ENCODE data around the gene PACS1. TPM values are rescaled to one million over a fixed set of nuclear protein-coding genes. Genes with fewer than 3 reads are reported as not detected.

The PACS1 gene
- total and polyA plus RNA-seq, 2 donors (not counting 1 experiment from before 2014, with no cell fraction given) = 131 to 303 TPM

DNA sequence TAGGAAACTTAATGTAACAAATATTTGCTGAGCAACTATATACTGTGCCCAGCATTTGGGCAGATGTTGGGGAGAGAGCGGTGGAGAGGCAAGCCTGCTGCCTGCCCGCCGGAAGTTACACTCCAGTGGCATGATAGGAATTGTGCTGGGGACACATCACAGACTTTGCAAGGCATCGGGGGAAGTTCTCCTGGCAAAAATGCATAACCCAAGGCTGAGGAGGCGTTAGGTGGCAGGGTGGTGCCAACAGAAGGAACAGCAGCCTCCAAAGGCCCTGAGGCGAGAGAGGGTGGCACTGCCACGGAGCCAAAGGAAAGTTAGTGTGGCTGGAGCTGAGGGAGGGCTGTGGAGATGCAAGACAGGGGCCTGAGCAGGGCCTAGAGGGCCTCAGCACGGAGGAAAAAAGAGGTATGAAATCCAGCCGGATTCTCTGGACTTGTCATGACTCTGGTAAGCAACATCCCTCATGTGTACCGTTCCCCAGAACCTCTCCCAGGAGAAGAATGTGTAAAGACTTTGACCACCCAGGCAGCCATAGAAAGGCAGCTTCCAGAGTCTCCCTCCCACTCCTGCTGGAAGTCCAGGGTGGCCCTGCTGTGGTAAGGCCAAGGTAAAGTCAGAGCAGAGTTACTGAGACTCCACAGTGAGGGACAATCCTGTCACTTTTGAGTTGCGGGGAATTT is 122.2 kb downstream of the PACS1 start:
- Mint-ChIP-seq H3K27me3 (no peaks in the 10 kb centered on the region), H3K9me3 (ENCODE audit: insufficient read depth) (no peaks in the 10 kb centered on the region), H3K4me3 (no peak overlapping the region), H3K4me1 (peaks cover 16% of the 10 kb centered on the region), H3K27ac (no peak overlapping the region)
- Histone ChIP-seq H3K4me2 (replicated peaks; ENCODE audit: low read depth, low read length, poor library complexity, severe bottlenecking) (no peak overlapping the region), H3K9me3 (ENCODE audit: control extremely low read depth in 1 of 3, control insufficient read depth in 2 of 3, insufficient read depth in 1 of 3, low read length in 2 of 3) (no peaks in the 10 kb centered on the region), H2AFZ (ENCODE audit: insufficient read depth, low read depth, low read length, poor library complexity, severe bottlenecking) (no peak overlapping the region), H3K79me2 (ENCODE audit: control insufficient read depth, insufficient read depth, low read length) (peaks cover 67% of the 10 kb centered on the region), H3K9ac (ENCODE audit: low read length) (no peak overlapping the region), H3K27ac (ENCODE audit: low read length in 2 of 2) (no peak overlapping the region), H3K4me1 (ENCODE audit: control insufficient read depth in 2 of 2, insufficient read depth in 2 of 2, low read length in 2 of 2) (no peaks in the 10 kb centered on the region), H3K4me3 (ENCODE audit: control extremely low read depth in 1 of 5, extremely low read depth in 1 of 5, insufficient read depth in 1 of 5, low read depth in 2 of 5, low read length in 4 of 5) (no peak overlapping the region), H3K27me3 (replicated peaks in 1 of 4; ENCODE audit: control extremely low read depth in 1 of 4, control insufficient read depth in 3 of 4, insufficient read depth in 4 of 4, low read length in 3 of 4) (no peaks in the 10 kb centered on the region), H3K36me3 (replicated peaks in 1 of 2; ENCODE audit: control extremely low read depth in 1 of 2, control insufficient read depth in 1 of 2, extremely low read depth in 1 of 2, insufficient read depth in 2 of 2, low read length in 1 of 2) (peaks cover 2 to 65% of the 10 kb centered on the region in 2 experiments), H4K20me1 (ENCODE audit: control insufficient read depth, insufficient read depth, low read length, poor library complexity, severe bottlenecking) (peaks cover 81% of the 10 kb centered on the region)
- ChIA-PET POLR2A (no interaction called here), CTCF (no interaction called here)
- DNase-seq (no peak), ATAC-seq (ENCODE audit: low read depth) (no peak)
- no peak for TF ChIP-seq EZH2 (IDR thresholded peaks at IDR 0.05; ENCODE audit: borderline replicate concordance, insufficient read depth, low read depth, low read length, poor library complexity, severe bottlenecking)
- intact Hi-C loops (cut with micrococcal nuclease) = no loop called here
- WGBS (ENCODE audit: insufficient coverage) = 98% methylated on average over 11 of the region's 11 CpGs

DNA sequence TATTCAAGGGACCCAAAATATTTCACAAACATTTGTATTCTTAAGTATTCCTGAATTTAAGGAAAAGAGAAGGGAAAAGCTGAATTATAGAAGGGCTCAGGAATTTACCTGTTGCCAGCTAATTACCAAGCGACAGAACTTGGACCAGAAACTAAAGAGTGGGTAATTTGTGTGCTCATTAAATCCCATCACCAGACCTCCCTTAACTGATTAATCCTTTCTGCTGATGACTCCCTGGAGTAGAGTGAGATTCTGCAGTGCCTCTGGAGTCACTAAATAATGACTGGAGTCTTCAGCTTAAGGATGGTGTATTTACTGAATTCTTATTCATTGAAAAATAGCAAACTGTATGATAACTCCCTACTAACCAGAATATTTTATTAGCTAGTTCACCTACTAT is 124.3 kb downstream of the PACS1 start:
- Histone ChIP-seq H4K20me1 (ENCODE audit: control insufficient read depth, insufficient read depth, low read length, poor library complexity, severe bottlenecking) (peaks cover 68% of the 10 kb centered on the region), H3K4me3 (ENCODE audit: control extremely low read depth in 1 of 5, extremely low read depth in 1 of 5, insufficient read depth in 1 of 5, low read depth in 2 of 5, low read length in 4 of 5) (no peak overlapping the region), H2AFZ (ENCODE audit: insufficient read depth, low read depth, low read length, poor library complexity, severe bottlenecking) (no peak overlapping the region), H3K9ac (ENCODE audit: low read length) (no peak overlapping the region), H3K36me3 (replicated peaks in 1 of 2; ENCODE audit: control extremely low read depth in 1 of 2, control insufficient read depth in 1 of 2, extremely low read depth in 1 of 2, insufficient read depth in 2 of 2, low read length in 1 of 2) (peaks cover 2 to 67% of the 10 kb centered on the region in 2 experiments), H3K79me2 (ENCODE audit: control insufficient read depth, insufficient read depth, low read length) (peaks cover 55% of the 10 kb centered on the region), H3K4me2 (replicated peaks; ENCODE audit: low read depth, low read length, poor library complexity, severe bottlenecking) (no peak overlapping the region), H3K4me1 (ENCODE audit: control insufficient read depth in 2 of 2, insufficient read depth in 2 of 2, low read length in 2 of 2) (no peaks in the 10 kb centered on the region), H3K27me3 (replicated peaks in 1 of 4; ENCODE audit: control extremely low read depth in 1 of 4, control insufficient read depth in 3 of 4, insufficient read depth in 4 of 4, low read length in 3 of 4) (no peaks in the 10 kb centered on the region), H3K27ac (ENCODE audit: low read length in 2 of 2) (no peak overlapping the region), H3K9me3 (ENCODE audit: control extremely low read depth in 1 of 3, control insufficient read depth in 2 of 3, insufficient read depth in 1 of 3, low read length in 2 of 3) (no peaks in the 10 kb centered on the region)
- Mint-ChIP-seq H3K4me1 (peaks cover 9% of the 10 kb centered on the region), H3K27me3 (no peaks in the 10 kb centered on the region), H3K9me3 (ENCODE audit: insufficient read depth) (no peaks in the 10 kb centered on the region), H3K27ac (no peak overlapping the region), H3K4me3 (no peak overlapping the region)
- DNase-seq = no peak
- ATAC-seq (ENCODE audit: low read depth) = no peak
- TF ChIP-seq, protein P1, sequence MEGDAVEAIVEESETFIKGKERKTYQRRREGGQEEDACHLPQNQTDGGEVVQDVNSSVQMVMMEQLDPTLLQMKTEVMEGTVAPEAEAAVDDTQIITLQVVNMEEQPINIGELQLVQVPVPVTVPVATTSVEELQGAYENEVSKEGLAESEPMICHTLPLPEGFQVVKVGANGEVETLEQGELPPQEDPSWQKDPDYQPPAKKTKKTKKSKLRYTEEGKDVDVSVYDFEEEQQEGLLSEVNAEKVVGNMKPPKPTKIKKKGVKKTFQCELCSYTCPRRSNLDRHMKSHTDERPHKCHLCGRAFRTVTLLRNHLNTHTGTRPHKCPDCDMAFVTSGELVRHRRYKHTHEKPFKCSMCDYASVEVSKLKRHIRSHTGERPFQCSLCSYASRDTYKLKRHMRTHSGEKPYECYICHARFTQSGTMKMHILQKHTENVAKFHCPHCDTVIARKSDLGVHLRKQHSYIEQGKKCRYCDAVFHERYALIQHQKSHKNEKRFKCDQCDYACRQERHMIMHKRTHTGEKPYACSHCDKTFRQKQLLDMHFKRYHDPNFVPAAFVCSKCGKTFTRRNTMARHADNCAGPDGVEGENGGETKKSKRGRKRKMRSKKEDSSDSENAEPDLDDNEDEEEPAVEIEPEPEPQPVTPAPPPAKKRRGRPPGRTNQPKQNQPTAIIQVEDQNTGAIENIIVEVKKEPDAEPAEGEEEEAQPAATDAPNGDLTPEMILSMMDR (IDR thresholded peaks at IDR 0.05) = no peak
- TF ChIP-seq EZH2 (IDR thresholded peaks at IDR 0.05; ENCODE audit: borderline replicate concordance, insufficient read depth, low read depth, low read length, poor library complexity, severe bottlenecking) = no peak
- POLR2A ChIA-PET = no interaction called here
- no CpG with 5 or more reads among the region's 1 CpG for WGBS (ENCODE audit: insufficient coverage)
- CTCF ChIA-PET = no interaction called here
- intact Hi-C loops (cut with micrococcal nuclease) = no loop called here
